Neural cell (in vitro differentiated cells): ENCODE measurements around the gene EIF4A3. TPM values are rescaled to one million over a fixed set of nuclear protein-coding genes. Genes with fewer than 3 reads are reported as not detected.

Experiments
- H2AFZ ChIP-seq: fragments of 200-600, 300-800 bp; sonication (generic), shearing (Covaris generic); 2 replicates; pipeline ENCODE4 v1.6.0; 2014; ENCODE audit warnings: low read depth, mild to moderate bottlenecking, antibody characterized with exemption, low read length, moderate library complexity
- H3F3A ChIP-seq: fragments of 200-600 bp; shearing (Covaris generic); 2 replicates; pipeline ENCODE4 v1.6.1; 2016; ENCODE audit warnings: mild to moderate bottlenecking, moderate library complexity, mixed read lengths, antibody characterized with exemption, low read length; ENCODE audit not compliant: insufficient read depth, poor library complexity, severe bottlenecking
- H3K27ac ChIP-seq: fragments of 200-600, 300-800 bp; sonication (generic), shearing (Covaris generic); 2 replicates; pipeline ENCODE4 v1.5.1; 2014; ENCODE audit warnings: mild to moderate bottlenecking, low read length, moderate library complexity
- H3K27me3 ChIP-seq: fragments of 300-800, 200-600 bp; sonication (generic), shearing (Covaris generic); 2 replicates; pipeline ENCODE4 v1.6.0; 2014; ENCODE audit warnings: mild to moderate bottlenecking, low read depth, low read length, moderate library complexity; ENCODE audit not compliant: insufficient read depth
- H3K36me3 ChIP-seq: fragments of 300-800, 200-600 bp; sonication (generic), shearing (Covaris generic); 2 replicates; pipeline ENCODE4 v1.5.1; 2014; ENCODE audit warnings: mild to moderate bottlenecking, antibody characterized with exemption, low read length, moderate library complexity; ENCODE audit not compliant: insufficient read depth
- H3K4me2 ChIP-seq: fragments of 300-800, 200-600 bp; sonication (generic), shearing (Covaris generic); 2 replicates; pipeline ENCODE4 v1.6.0; 2014; ENCODE audit warnings: mild to moderate bottlenecking, low read length
- H3K4me3 ChIP-seq: fragments of 300-800, 200-600 bp; sonication (generic), shearing (Covaris generic); 2 replicates; pipeline ENCODE4 v1.5.1; 2014; ENCODE audit warnings: mild to moderate bottlenecking, low read length, moderate library complexity
- H3K79me2 ChIP-seq: fragments of 200-600 bp; shearing (Covaris generic); replicated peaks from 2 replicates; pipeline ENCODE4 v1.6.0; 2014; ENCODE audit warnings: mild to moderate bottlenecking, low read length, moderate library complexity; ENCODE audit not compliant: insufficient read depth
- H3K9ac ChIP-seq: fragments of 300-800, 200-600 bp; sonication (generic), shearing (Covaris generic); 2 replicates; pipeline ENCODE4 v1.6.1; 2016; ENCODE audit warnings: mild to moderate bottlenecking, low read length, mixed read lengths
- H3K9me2 ChIP-seq: fragments of 200-600 bp; shearing (Covaris generic); 2 replicates; pipeline ENCODE4 v1.6.1; 2016; ENCODE audit warnings: mild to moderate bottlenecking, low read length, mixed read lengths; ENCODE audit not compliant: insufficient read depth
- H3K9me3 ChIP-seq: fragments of 200-600, 300-800 bp; sonication (generic), shearing (Covaris generic); 2 replicates; pipeline ENCODE4 v1.6.1; 2016; ENCODE audit warnings: mild to moderate bottlenecking, mixed run types, low read length, moderate library complexity, mixed read lengths
- H4K20me1 ChIP-seq: fragments of 200-600 bp; shearing (Covaris generic); 2 replicates; pipeline ENCODE4 v1.6.1; 2016; ENCODE audit warnings: mild to moderate bottlenecking, mixed run types; ENCODE audit not compliant: insufficient read depth
- EP300 ChIP-seq: fragments of 450-650 bp; conservative IDR thresholded peaks from 2 replicates; pipeline ENCODE4 v1.6.1; 2014; ENCODE audit warnings: antibody characterized with exemption, mild to moderate bottlenecking, moderate library complexity; ENCODE audit not compliant: poor library complexity, severe bottlenecking
- EZH2 ChIP-seq: fragments of 200-600, 300-800 bp; shearing (Covaris generic), sonication (generic); IDR thresholded peaks from 2 replicates; pipeline ENCODE4 v1.6.1; 2014; ENCODE audit warnings: antibody characterized with exemption, low read length, borderline replicate concordance, mild to moderate bottlenecking; ENCODE audit not compliant: insufficient read depth, poor library complexity, severe bottlenecking
- MXI1 ChIP-seq: fragments of 450-650 bp; conservative IDR thresholded peaks from 2 replicates; pipeline ENCODE4 v1.6.1; 2014; ENCODE audit warnings: antibody characterized with exemption, mild to moderate bottlenecking; ENCODE audit not compliant: poor library complexity, severe bottlenecking
- POLR2AphosphoS5 ChIP-seq: IDR thresholded peaks from 2 replicates; pipeline ENCODE4 v1.6.1; 2012
- RAD21 ChIP-seq: fragments of 450-650 bp; conservative IDR thresholded peaks from 2 replicates; pipeline ENCODE4 v1.6.1; 2014; ENCODE audit warnings: antibody characterized with exemption, mild to moderate bottlenecking, moderate library complexity
- SMC3 ChIP-seq: fragments of 450-650 bp; conservative IDR thresholded peaks from 2 replicates; pipeline ENCODE4 v1.6.1; 2014; ENCODE audit warnings: antibody characterized with exemption, mild to moderate bottlenecking, moderate library complexity; ENCODE audit not compliant: poor library complexity
- TAF1 ChIP-seq: IDR thresholded peaks from 2 replicates; pipeline ENCODE4 v1.6.1; 2012; ENCODE audit warnings: low read depth
- polyA plus RNA-seq: library from polyadenylated mRNA; depleted of rRNA; stranded (reverse); fragments of >200 nt; gene quantifications from 2 replicates; pipeline ENCODE4 v1.2.3, GENCODE V29; 2014
- TF ChIP-seq, protein P1 (sequence below): IDR thresholded peaks from 2 replicates; pipeline ENCODE4 v1.6.1; 2012; ENCODE audit warnings: borderline replicate concordance
- TF ChIP-seq, protein P2 (sequence below): fragments of 450-650 bp; IDR thresholded peaks from 2 replicates; pipeline ENCODE4 v1.5.1; 2014; ENCODE audit warnings: antibody characterized with exemption, mild to moderate bottlenecking, moderate library complexity; ENCODE audit not compliant: poor library complexity, severe bottlenecking

Gene EIF4A3
- polyA plus RNA-seq, 1 donor from 2014 or later = 109 TPM

DNA sequence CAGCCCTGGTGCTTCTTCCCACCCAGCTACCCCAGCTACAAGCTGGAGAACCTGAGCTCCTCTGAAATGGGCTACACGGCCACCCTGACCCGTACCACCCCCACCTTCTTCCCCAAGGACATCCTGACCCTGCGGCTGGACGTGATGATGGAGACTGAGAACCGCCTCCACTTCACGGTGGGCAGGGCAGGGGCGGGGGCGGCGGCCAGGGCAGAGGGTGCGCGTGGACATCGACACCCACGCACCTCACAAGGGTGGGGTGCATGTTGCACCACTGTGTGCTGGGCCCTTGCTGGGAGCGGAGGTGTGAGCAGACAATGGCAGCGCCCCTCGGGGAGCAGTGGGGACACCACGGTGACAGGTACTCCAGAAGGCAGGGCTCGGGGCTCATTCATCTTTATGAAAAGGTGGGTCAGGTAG, 42.0 kb downstream of the EIF4A3 start:
- no peaks in the 10 kb centered on the region for H3K9me3 ChIP-seq
- no peaks in the 10 kb centered on the region for H3K27me3 ChIP-seq
- H3K9me2 ChIP-seq = no peaks in the 10 kb centered on the region
- peaks cover 9% of the 10 kb centered on the region for H3K79me2 ChIP-seq
- no peaks in the 10 kb centered on the region for H3F3A ChIP-seq
- H3K36me3 ChIP-seq = no peaks in the 10 kb centered on the region
- no peak overlapping the region for H3K27ac ChIP-seq
- no peak overlapping the region for H2AFZ ChIP-seq
- H3K9ac ChIP-seq = no peak overlapping the region
- no peak overlapping the region for H3K4me2 ChIP-seq
- TF ChIP-seq, protein P1, sequence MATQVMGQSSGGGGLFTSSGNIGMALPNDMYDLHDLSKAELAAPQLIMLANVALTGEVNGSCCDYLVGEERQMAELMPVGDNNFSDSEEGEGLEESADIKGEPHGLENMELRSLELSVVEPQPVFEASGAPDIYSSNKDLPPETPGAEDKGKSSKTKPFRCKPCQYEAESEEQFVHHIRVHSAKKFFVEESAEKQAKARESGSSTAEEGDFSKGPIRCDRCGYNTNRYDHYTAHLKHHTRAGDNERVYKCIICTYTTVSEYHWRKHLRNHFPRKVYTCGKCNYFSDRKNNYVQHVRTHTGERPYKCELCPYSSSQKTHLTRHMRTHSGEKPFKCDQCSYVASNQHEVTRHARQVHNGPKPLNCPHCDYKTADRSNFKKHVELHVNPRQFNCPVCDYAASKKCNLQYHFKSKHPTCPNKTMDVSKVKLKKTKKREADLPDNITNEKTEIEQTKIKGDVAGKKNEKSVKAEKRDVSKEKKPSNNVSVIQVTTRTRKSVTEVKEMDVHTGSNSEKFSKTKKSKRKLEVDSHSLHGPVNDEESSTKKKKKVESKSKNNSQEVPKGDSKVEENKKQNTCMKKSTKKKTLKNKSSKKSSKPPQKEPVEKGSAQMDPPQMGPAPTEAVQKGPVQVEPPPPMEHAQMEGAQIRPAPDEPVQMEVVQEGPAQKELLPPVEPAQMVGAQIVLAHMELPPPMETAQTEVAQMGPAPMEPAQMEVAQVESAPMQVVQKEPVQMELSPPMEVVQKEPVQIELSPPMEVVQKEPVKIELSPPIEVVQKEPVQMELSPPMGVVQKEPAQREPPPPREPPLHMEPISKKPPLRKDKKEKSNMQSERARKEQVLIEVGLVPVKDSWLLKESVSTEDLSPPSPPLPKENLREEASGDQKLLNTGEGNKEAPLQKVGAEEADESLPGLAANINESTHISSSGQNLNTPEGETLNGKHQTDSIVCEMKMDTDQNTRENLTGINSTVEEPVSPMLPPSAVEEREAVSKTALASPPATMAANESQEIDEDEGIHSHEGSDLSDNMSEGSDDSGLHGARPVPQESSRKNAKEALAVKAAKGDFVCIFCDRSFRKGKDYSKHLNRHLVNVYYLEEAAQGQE = no peak
- TF ChIP-seq RAD21 (no peak), SMC3 (no peak), EP300 (no peak), MXI1 (no peak), EZH2 (no peak), POLR2AphosphoS5 (no peak), TAF1 (no peak)
- TF ChIP-seq, protein P2, sequence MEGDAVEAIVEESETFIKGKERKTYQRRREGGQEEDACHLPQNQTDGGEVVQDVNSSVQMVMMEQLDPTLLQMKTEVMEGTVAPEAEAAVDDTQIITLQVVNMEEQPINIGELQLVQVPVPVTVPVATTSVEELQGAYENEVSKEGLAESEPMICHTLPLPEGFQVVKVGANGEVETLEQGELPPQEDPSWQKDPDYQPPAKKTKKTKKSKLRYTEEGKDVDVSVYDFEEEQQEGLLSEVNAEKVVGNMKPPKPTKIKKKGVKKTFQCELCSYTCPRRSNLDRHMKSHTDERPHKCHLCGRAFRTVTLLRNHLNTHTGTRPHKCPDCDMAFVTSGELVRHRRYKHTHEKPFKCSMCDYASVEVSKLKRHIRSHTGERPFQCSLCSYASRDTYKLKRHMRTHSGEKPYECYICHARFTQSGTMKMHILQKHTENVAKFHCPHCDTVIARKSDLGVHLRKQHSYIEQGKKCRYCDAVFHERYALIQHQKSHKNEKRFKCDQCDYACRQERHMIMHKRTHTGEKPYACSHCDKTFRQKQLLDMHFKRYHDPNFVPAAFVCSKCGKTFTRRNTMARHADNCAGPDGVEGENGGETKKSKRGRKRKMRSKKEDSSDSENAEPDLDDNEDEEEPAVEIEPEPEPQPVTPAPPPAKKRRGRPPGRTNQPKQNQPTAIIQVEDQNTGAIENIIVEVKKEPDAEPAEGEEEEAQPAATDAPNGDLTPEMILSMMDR = no peak
- no peak overlapping the region for H3K4me3 ChIP-seq
- no peaks in the 10 kb centered on the region for H4K20me1 ChIP-seq

DNA sequence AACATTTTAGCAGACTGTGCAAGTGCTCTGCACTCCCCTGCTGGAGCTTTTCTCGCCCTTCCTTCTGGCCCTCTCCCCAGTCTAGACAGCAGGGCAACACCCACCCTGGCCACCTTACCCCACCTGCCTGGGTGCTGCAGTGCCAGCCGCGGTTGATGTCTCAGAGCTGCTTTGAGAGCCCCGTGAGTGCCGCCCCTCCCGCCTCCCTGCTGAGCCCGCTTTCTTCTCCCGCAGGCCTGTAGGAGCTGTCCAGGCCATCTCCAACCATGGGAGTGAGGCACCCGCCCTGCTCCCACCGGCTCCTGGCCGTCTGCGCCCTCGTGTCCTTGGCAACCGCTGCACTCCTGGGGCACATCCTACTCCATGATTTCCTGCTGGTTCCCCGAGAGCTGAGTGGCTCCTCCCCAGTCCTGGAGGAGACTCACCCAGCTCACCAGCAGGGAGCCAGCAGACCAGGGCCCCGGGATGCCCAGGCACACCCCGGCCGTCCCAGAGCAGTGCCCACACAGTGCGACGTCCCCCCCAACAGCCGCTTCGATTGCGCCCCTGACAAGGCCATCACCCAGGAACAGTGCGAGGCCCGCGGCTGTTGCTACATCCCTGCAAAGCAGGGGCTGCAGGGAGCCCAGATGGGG, 42.5 kb downstream of the EIF4A3 start:
- Histone ChIP-seq H3K9me3 (no peaks in the 10 kb centered on the region), H3K36me3 (no peaks in the 10 kb centered on the region), H3F3A (no peaks in the 10 kb centered on the region), H2AFZ (no peak overlapping the region), H3K4me3 (no peak overlapping the region), H3K9me2 (no peaks in the 10 kb centered on the region), H3K4me2 (no peak overlapping the region), H3K27me3 (no peaks in the 10 kb centered on the region), H3K79me2 (peaks cover 9% of the 10 kb centered on the region), H3K27ac (no peak overlapping the region), H3K9ac (no peak overlapping the region), H4K20me1 (no peaks in the 10 kb centered on the region)
- TF ChIP-seq RAD21 = no peak
- TF ChIP-seq, protein P2 = no peak
- no peak for TF ChIP-seq MXI1
- TF ChIP-seq SMC3 = no peak
- no peak for TF ChIP-seq TAF1
- no peak for TF ChIP-seq EP300
- TF ChIP-seq, protein P1 = no peak
- no peak for TF ChIP-seq EZH2
- TF ChIP-seq POLR2AphosphoS5 = no peak
